SK-N-SH (cell line): ENCODE measurements around the gene ADGRE3. TPM values are rescaled to one million over a fixed set of nuclear protein-coding genes. Genes with fewer than 3 reads are reported as not detected.
"Not testable (repeated sequence)": the region's sequence is repeated elsewhere in the genome, so short reads cannot be mapped to it uniquely, and the experiment has no call there.

Experiments used
- CTCF ChIA-PET: fragments of 300-600, 350-600 bp; formaldehyde crosslinking; extraction: SDS; loops from one replicate; lab custom pipeline; 2021; lab: Yijun Ruan, JAX
- POLR2A ChIA-PET: fragments of 350-600 bp; sonication (Branson Sonifier 250); formaldehyde crosslinking; extraction: SDS; loops from one replicate; lab custom pipeline; 2020; ENCODE audit warnings: antibody characterized with exemption, inconsistent platforms; lab: Yijun Ruan, JAX
- DNase-seq: peaks from one replicate; pipeline ENCODE4 v3.0.0; 2012
- H2AFZ ChIP-seq: fragments of 200-600 bp; sonication (generic); 2 replicates; pipeline ENCODE4 v1.8.1; 2016; ENCODE audit warnings: antibody characterized with exemption, mild to moderate bottlenecking, low read depth
- H3F3A ChIP-seq: fragments of 200-600 bp; sonication (generic); replicated peaks from 2 replicates; pipeline ENCODE3; 2016; ENCODE audit warnings: antibody characterized with exemption, mild to moderate bottlenecking; ENCODE audit not compliant: insufficient read depth
- H3K27ac ChIP-seq, 2 experiments: fragments of 200-500 bp in 1 of 2; fragments of 200-600 bp in 1 of 2; sonication (Bioruptor generic) in 1 of 2; sonication (generic), shearing (Covaris generic) in 1 of 2; 2 replicates each; pipeline versions ENCODE4 v1.5.1 to v1.6.1; 2014 to 2016; ENCODE audit warnings: low read depth in 2 of 2, inconsistent platforms in 1 of 2, low read length in 1 of 2, mild to moderate bottlenecking in 1 of 2, mixed read lengths in 1 of 2
- H3K27me3 ChIP-seq: fragments of 200-600 bp; sonication (generic), shearing (Covaris generic); 2 replicates; pipeline ENCODE4 v1.6.1; 2016; ENCODE audit warnings: mixed run types; ENCODE audit not compliant: insufficient read depth
- H3K36me3 ChIP-seq, 2 experiments: fragments of 200-500 bp in 1 of 2; fragments of 200-600 bp in 1 of 2; sonication (Bioruptor generic) in 1 of 2; sonication (generic) in 1 of 2; replicated peaks in 1 of 2; 2 replicates each; pipeline versions ENCODE3 to v1.5.1; 2014 to 2016; ENCODE audit warnings: low read length in 1 of 2, mild to moderate bottlenecking in 1 of 2; ENCODE audit not compliant: insufficient read depth in 2 of 2, control insufficient read depth in 1 of 2
- H3K4me1 ChIP-seq, 2 experiments: fragments of 200-500 bp in 1 of 2; fragments of 200-600 bp in 1 of 2; sonication (Bioruptor generic) in 1 of 2; sonication (generic), shearing (Covaris generic) in 1 of 2; 2 replicates each; pipeline versions ENCODE4 v1.5.1 to v1.6.1; 2014 to 2016; ENCODE audit warnings: low read depth in 1 of 2, low read length in 1 of 2, mixed run types in 1 of 2; ENCODE audit not compliant: insufficient read depth in 2 of 2, control insufficient read depth in 1 of 2
- H3K4me2 ChIP-seq: fragments of 200-600 bp; sonication (generic), shearing (Covaris generic); 2 replicates; pipeline ENCODE4 v1.6.1; 2017; ENCODE audit warnings: mixed run types
- H3K4me3 ChIP-seq, 2 experiments: fragments of 200-500 bp in 1 of 2; fragments of 200-600 bp in 1 of 2; sonication (Bioruptor generic) in 1 of 2; sonication (generic), shearing (Covaris generic) in 1 of 2; 2 replicates each; pipeline versions ENCODE4 v1.5.1 to v1.8.1; 2014 to 2016; ENCODE audit warnings: low read depth in 2 of 2, inconsistent platforms in 1 of 2, low read length in 1 of 2, mild to moderate bottlenecking in 1 of 2, mixed read lengths in 1 of 2, moderate library complexity in 1 of 2
- H3K79me2 ChIP-seq: fragments of 200-600 bp; sonication (generic); 2 replicates; pipeline ENCODE4 v1.8.1; 2017; ENCODE audit warnings: mild to moderate bottlenecking; ENCODE audit not compliant: insufficient read depth
- H3K9ac ChIP-seq: fragments of 200-600 bp; sonication (generic); 2 replicates; pipeline ENCODE4 v1.6.1; 2017; ENCODE audit warnings: mixed run types
- H3K9me2 ChIP-seq: fragments of 200-600 bp; sonication (generic); 2 replicates; pipeline ENCODE4 v1.6.1; 2017; ENCODE audit warnings: mixed run types
- H3K9me3 ChIP-seq: fragments of 200-600 bp; sonication (generic); 2 replicates; pipeline ENCODE4 v1.6.1; 2017; ENCODE audit warnings: mixed run types, mild to moderate bottlenecking, moderate library complexity
- H4K20me1 ChIP-seq: fragments of 200-600 bp; sonication (generic); 2 replicates; pipeline ENCODE4 v1.6.1; 2017; ENCODE audit warnings: mild to moderate bottlenecking, mixed run types; ENCODE audit not compliant: insufficient read depth
- CHD2 ChIP-seq: fragments of 150-350 bp; IDR thresholded peaks from 2 replicates; pipeline ENCODE4 v1.6.1; 2018; ENCODE audit warnings: low read length; ENCODE audit not compliant: partially characterized antibody
- EP300 ChIP-seq, 2 experiments: IDR thresholded peaks; 2 replicates each; pipeline versions ENCODE4 v1.4.0 to v1.6.1; 2012; ENCODE audit warnings: borderline replicate concordance in 1 of 2, low read depth in 1 of 2, low read length in 1 of 2
- FOSL2 ChIP-seq: IDR thresholded peaks from 2 replicates; pipeline ENCODE4 v1.4.0; 2012; ENCODE audit warnings: low read depth, mild to moderate bottlenecking, moderate library complexity, borderline replicate concordance
- GABPA ChIP-seq: IDR thresholded peaks from 2 replicates; pipeline ENCODE4 v1.4.0; 2012; ENCODE audit warnings: low read depth, mild to moderate bottlenecking
- IRF3 ChIP-seq: fragments of 150-350 bp; IDR thresholded peaks from 2 replicates; pipeline ENCODE4 v1.6.1; 2016; ENCODE audit warnings: mild to moderate bottlenecking, low read depth, low read length
- JUND ChIP-seq: IDR thresholded peaks from 2 replicates; pipeline ENCODE4 v1.4.0; 2012
- MAX ChIP-seq: IDR thresholded peaks from 2 replicates; pipeline ENCODE4 v1.4.0; 2012; ENCODE audit warnings: low read depth
- MEF2A ChIP-seq: IDR thresholded peaks from 2 replicates; pipeline ENCODE4 v1.4.0; 2012; ENCODE audit warnings: low read depth, borderline replicate concordance
- MXI1 ChIP-seq: IDR thresholded peaks from 2 replicates; pipeline ENCODE4 v1.6.1; 2012; ENCODE audit warnings: mild to moderate bottlenecking, low read depth, low read length, improper control_type of control experiment
- NRF1 ChIP-seq: IDR thresholded peaks from 2 replicates; pipeline ENCODE4 v1.6.1; 2012; ENCODE audit warnings: low read depth, mild to moderate bottlenecking, low read length
- PBX3 ChIP-seq: IDR thresholded peaks from 2 replicates; pipeline ENCODE4; 2012
- POLR2AphosphoS5 ChIP-seq: IDR thresholded peaks from 2 replicates; pipeline ENCODE4 v1.6.1; 2012; ENCODE audit warnings: low read depth, low read length
- RAD21 ChIP-seq: IDR thresholded peaks from 2 replicates; pipeline ENCODE4 v1.6.1; 2012; ENCODE audit warnings: mild to moderate bottlenecking, low read length
- TAF1 ChIP-seq: IDR thresholded peaks from 2 replicates; pipeline ENCODE4 v1.6.1; 2012; ENCODE audit warnings: low read depth, mild to moderate bottlenecking, low read length, moderate library complexity, borderline replicate concordance
- USF1 ChIP-seq: IDR thresholded peaks from 2 replicates; pipeline ENCODE4 v1.4.0; 2012; ENCODE audit warnings: low read depth, borderline replicate concordance
- YY1 ChIP-seq: IDR thresholded peaks from 2 replicates; pipeline ENCODE4 v1.4.0; 2012; ENCODE audit warnings: low read depth, mild to moderate bottlenecking
- WGBS: methylation state at CpG from one replicate; pipeline ENCODE4 v1.1.6; 2017; ENCODE audit warnings: low lambda C conversion rate; 5-methylcytosine and 5-hydroxymethylcytosine counted together
- polyA plus RNA-seq, 3 experiments: library from polyadenylated mRNA; depleted of rRNA; stranded (reverse); fragments of >200 nt; gene quantifications; 2 replicates each; pipeline ENCODE4 v1.2.3, GENCODE V29; 2012
- TF ChIP-seq, protein P1 (sequence below): fragments of 200-600 bp; sonication (generic); IDR thresholded peaks from 2 replicates; pipeline ENCODE4 v1.6.1; 2017; ENCODE audit warnings: antibody characterized with exemption, mild to moderate bottlenecking, moderate library complexity

The ADGRE3 gene
- polyA plus RNA-seq, 1 of the 3 experiments (the other 2 are of a cell fraction), result not detected

DNA sequence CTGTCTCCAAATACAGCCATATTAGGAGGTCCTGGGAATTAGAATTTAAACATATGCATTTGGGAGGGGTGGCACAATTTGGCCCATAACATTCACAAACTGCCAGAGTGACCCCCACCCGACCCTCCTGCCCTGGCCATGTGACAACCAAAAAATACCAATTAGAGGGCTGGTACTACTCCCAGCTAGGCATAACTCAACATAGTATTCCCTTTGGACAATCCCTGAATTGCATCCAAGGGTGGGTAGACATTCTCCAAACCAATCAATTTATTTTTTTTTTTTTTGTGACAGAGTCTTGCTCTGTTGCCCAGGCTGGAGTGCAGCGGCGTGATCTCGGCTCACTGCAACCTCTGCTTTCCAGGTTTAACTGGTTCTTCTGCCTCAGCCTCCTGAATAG is 62.0 kb downstream of the ADGRE3 start:
- Histone ChIP-seq H3K27ac (no peak overlapping the region), H3K27me3 (peaks cover 5% of the 10 kb centered on the region), H3K36me3 (no peaks in the 10 kb centered on the region), H3K4me2 (no peak overlapping the region), H2AFZ (no peak overlapping the region), H3K4me1 (no peaks in the 10 kb centered on the region), H3K9me2 (no peaks in the 10 kb centered on the region), H3K9me3 (no peaks in the 10 kb centered on the region), H3K79me2 (no peaks in the 10 kb centered on the region), H4K20me1 (no peaks in the 10 kb centered on the region), H3K4me3 (no peak overlapping the region), H3K9ac (no peak overlapping the region), H3F3A (no peaks in the 10 kb centered on the region)
- CTCF ChIA-PET, result no interaction called here
- TF ChIP-seq YY1 (no peak), TAF1 (no peak), MEF2A (no peak), RAD21 (no peak), JUND (no peak), IRF3 (no peak), MXI1 (no peak), NRF1 (no peak), POLR2AphosphoS5 (no peak), EP300 (IDR thresholded peaks at IDR 0.05; ENCODE audit: borderline replicate concordance in 1 of 2, low read depth in 1 of 2, low read length in 1 of 2) (no peak), CHD2 (no peak), GABPA (no peak), FOSL2 (no peak), USF1 (no peak), MAX (no peak), PBX3 (no peak)
- TF ChIP-seq, protein P1, sequence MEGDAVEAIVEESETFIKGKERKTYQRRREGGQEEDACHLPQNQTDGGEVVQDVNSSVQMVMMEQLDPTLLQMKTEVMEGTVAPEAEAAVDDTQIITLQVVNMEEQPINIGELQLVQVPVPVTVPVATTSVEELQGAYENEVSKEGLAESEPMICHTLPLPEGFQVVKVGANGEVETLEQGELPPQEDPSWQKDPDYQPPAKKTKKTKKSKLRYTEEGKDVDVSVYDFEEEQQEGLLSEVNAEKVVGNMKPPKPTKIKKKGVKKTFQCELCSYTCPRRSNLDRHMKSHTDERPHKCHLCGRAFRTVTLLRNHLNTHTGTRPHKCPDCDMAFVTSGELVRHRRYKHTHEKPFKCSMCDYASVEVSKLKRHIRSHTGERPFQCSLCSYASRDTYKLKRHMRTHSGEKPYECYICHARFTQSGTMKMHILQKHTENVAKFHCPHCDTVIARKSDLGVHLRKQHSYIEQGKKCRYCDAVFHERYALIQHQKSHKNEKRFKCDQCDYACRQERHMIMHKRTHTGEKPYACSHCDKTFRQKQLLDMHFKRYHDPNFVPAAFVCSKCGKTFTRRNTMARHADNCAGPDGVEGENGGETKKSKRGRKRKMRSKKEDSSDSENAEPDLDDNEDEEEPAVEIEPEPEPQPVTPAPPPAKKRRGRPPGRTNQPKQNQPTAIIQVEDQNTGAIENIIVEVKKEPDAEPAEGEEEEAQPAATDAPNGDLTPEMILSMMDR, result no peak
- 7% methylated on average over 4 of the region's 4 CpGs for WGBS
- DNase-seq, result no peak
- POLR2A ChIA-PET, result no interaction called here

- H3K4me1 ChIP-seq, DNase-seq, H3K79me2 ChIP-seq, H3K9ac ChIP-seq, H2AFZ ChIP-seq, H3F3A ChIP-seq, H3K27ac ChIP-seq, H3K36me3 ChIP-seq, POLR2A ChIA-PET, H4K20me1 ChIP-seq, H3K4me3 ChIP-seq, H3K4me2 ChIP-seq, CTCF ChIA-PET, H3K9me3 ChIP-seq, H3K27me3 ChIP-seq, H3K9me2 ChIP-seq: not testable (repeated sequence)
- WGBS, result 0% methylated on average over 5 of the region's 5 CpGs
These were observed 62.4 kb downstream of the ADGRE3 start for GRCh38 chr19:14612242-14612641.
